ENCODE results near the gene DACT1. TPM values are rescaled to one million over a fixed set of nuclear protein-coding genes. Genes with fewer than 3 reads are reported as not detected.

The DACT1 gene
- total RNA-seq, 1 donor from 2014 or later: 326 TPM

- Mint-ChIP-seq H3K4me1 (ENCODE audit: low read depth) (peaks cover 7% of the 10 kb centered on the region), H3K4me3 (ENCODE audit: unreplicated experiment) (no peak overlapping the region), H3K36me3 (ENCODE audit: low read depth) (peaks cover 4% of the 10 kb centered on the region), H3K27me3 (ENCODE audit: low read depth) (peaks cover 4% of the 10 kb centered on the region), H3K27ac (ENCODE audit: unreplicated experiment) (no peak overlapping the region), H3K9me3 (ENCODE audit: low read depth) (no peaks in the 10 kb centered on the region)
- no peak for TF ChIP-seq CTCF (IDR thresholded peaks at IDR 0.05)
- no peak for DNase-seq (ENCODE audit: low spot score)
Observed at GRCh38 chr14:58680698-58681097, 42.9 kb downstream of the DACT1 start.

GRCh38 chr14:58687232-58687795 is 49.6 kb downstream of the DACT1 start:
- Mint-ChIP-seq H3K27ac (ENCODE audit: unreplicated experiment) (no peak overlapping the region), H3K9me3 (ENCODE audit: low read depth) (peaks cover 3% of the 10 kb centered on the region), H3K4me3 (ENCODE audit: unreplicated experiment) (no peak overlapping the region), H3K4me1 (ENCODE audit: low read depth) (peaks cover 13% of the 10 kb centered on the region), H3K36me3 (ENCODE audit: low read depth) (peaks cover 4% of the 10 kb centered on the region), H3K27me3 (ENCODE audit: low read depth) (peaks cover 2% of the 10 kb centered on the region)
- DNase-seq (ENCODE audit: low spot score): peak; percentile 78
- no peak for TF ChIP-seq CTCF (IDR thresholded peaks at IDR 0.05)

DNA sequence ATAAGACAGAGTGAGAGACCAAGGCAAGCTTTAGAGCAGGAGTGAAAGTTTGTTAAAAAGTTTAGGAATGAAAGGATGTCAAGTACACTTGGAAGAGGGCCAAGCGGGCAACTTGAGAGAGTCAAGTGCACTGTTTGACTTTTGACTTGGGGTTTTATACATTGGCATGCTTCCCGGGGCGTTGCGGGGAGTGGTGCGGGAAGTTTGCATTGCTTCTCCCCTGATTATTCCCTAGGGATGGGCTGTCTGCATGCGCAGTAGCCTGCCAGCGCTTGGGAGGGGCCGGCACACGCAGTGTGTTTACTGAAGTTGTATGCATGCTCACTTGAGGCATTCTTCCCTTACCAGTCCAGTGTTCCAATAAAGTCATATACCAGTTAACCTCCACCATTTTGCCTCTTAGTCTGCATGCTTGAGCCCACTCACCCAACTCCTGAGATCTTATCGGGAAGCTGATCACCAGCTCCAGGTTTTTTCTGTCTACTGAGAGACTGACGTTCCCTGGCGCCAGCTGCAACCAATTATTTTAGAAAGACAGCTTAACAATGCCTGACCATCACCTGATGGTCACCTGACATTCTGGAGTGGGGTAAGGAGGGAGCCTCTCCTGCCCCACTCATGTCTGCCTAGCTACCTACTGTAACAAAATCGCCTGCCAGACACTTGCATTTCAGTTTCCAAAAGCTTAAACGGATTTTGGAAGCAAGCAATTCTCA is 53.2 kb downstream of the DACT1 start:
- no peak for DNase-seq (ENCODE audit: low spot score)
- Mint-ChIP-seq H3K36me3 (ENCODE audit: low read depth) (peaks cover 2% of the 10 kb centered on the region), H3K27me3 (ENCODE audit: low read depth) (no peaks in the 10 kb centered on the region), H3K4me1 (ENCODE audit: low read depth) (peaks cover 13% of the 10 kb centered on the region), H3K27ac (ENCODE audit: unreplicated experiment) (no peak overlapping the region), H3K9me3 (ENCODE audit: low read depth) (peaks cover 3% of the 10 kb centered on the region), H3K4me3 (ENCODE audit: unreplicated experiment) (no peak overlapping the region)
- TF ChIP-seq CTCF (IDR thresholded peaks at IDR 0.05): no peak

GRCh38 chr14:58693048-58693447 is 55.3 kb downstream of the DACT1 start:
- DNase-seq (ENCODE audit: low spot score): no peak
- Mint-ChIP-seq H3K27me3 (ENCODE audit: low read depth) (no peaks in the 10 kb centered on the region), H3K27ac (ENCODE audit: unreplicated experiment) (no peak overlapping the region), H3K4me1 (ENCODE audit: low read depth) (peaks cover 18% of the 10 kb centered on the region), H3K36me3 (ENCODE audit: low read depth) (no peaks in the 10 kb centered on the region), H3K9me3 (ENCODE audit: low read depth) (no peaks in the 10 kb centered on the region), H3K4me3 (ENCODE audit: unreplicated experiment) (no peak overlapping the region)
- TF ChIP-seq CTCF (IDR thresholded peaks at IDR 0.05): no peak

GRCh38 chr14:58695514-58695913 is 57.8 kb downstream of the DACT1 start:
- Mint-ChIP-seq H3K36me3 (ENCODE audit: low read depth) (no peaks in the 10 kb centered on the region), H3K4me1 (ENCODE audit: low read depth) (peaks cover 18% of the 10 kb centered on the region), H3K4me3 (ENCODE audit: unreplicated experiment) (no peak overlapping the region), H3K27me3 (ENCODE audit: low read depth) (no peaks in the 10 kb centered on the region), H3K9me3 (ENCODE audit: low read depth) (no peaks in the 10 kb centered on the region), H3K27ac (ENCODE audit: unreplicated experiment) (no peak overlapping the region)
- TF ChIP-seq CTCF (IDR thresholded peaks at IDR 0.05): no peak
- no peak for DNase-seq (ENCODE audit: low spot score)

Measured in chondrocyte (in vitro differentiated cells).